Measurements from ENCODE around the gene MEGF11.

- TF ChIP-seq CTCF (conservative IDR thresholded peaks at IDR 0.05; ENCODE audit: low read length) (no peak), EZH2phosphoT487 (IDR thresholded peaks at IDR 0.05; ENCODE audit: borderline replicate concordance, low read depth, low read length) (no peak)
Observed at GRCh38 chr15:65979837-65980236, 273.7 kb downstream of the MEGF11 start.
